ENCODE results near the gene HINT3.

DNA sequence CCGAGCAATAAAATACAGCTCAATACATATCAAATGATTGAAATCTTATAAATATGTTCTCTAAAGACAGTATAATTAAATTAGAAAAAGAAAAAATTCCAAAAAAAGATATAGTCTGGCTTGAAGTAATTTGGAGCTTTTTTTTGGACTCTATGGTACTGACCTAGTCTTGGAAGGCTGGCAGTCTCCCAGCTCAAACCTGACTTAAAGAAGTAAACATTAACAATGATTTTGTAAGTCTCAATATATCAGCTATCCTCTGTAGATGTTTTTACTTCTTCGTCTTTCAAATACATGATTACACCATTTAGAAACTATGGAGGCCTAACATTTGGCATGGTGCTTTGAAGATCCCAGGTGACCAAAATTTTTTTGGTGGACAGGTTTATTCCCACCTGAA is 14.2 kb downstream of the HINT3 start:
- TF ChIP-seq CTCF (conservative IDR thresholded peaks at IDR 0.05 in 1 of 2, IDR thresholded peaks at IDR 0.05 in 1 of 2; ENCODE audit: extremely low read depth in 1 of 2, insufficient read depth in 1 of 2, low read depth in 1 of 2, low read length in 2 of 2) (no peak), EZH2 (IDR thresholded peaks at IDR 0.05; ENCODE audit: borderline replicate concordance, low read length) (no peak)

All from mammary epithelial cell (primary cell).